H1 (cell line): Measurements from ENCODE around the gene MAPK8IP3. TPM values are rescaled to one million over a fixed set of nuclear protein-coding genes. Genes with fewer than 3 reads are reported as not detected.

Source experiments
- ASH2L ChIP-seq: fragments of 200-600, 300-600 bp; sonication (generic); IDR thresholded peaks from one replicate; pipeline ENCODE4 v1.7.1; 2017; ENCODE audit warnings: low read length
- CREB1 ChIP-seq: IDR thresholded peaks from 2 replicates; pipeline ENCODE4 v1.6.1; 2012; ENCODE audit warnings: inconsistent platforms
- GTF2F1 ChIP-seq: IDR thresholded peaks from 2 replicates; pipeline ENCODE4 v1.6.1; 2012; ENCODE audit warnings: low read depth, low read length, improper control_type of control experiment, borderline replicate concordance
- RBBP5 ChIP-seq: IDR thresholded peaks from 2 replicates; pipeline ENCODE4 v1.7.1; 2012; ENCODE audit warnings: low read depth, mild to moderate bottlenecking, inconsistent platforms, low read length, moderate library complexity, borderline replicate concordance
- RNF2 ChIP-seq: fragments of 200-900, 300-1000 bp; sonication (generic); IDR thresholded peaks from 2 replicates; pipeline ENCODE4 v1.7.1; 2016; ENCODE audit warnings: borderline replicate concordance, low read depth, mild to moderate bottlenecking, antibody characterized with exemption, low read length; ENCODE audit not compliant: poor library complexity, severe bottlenecking; ENCODE audit errors: missing control alignments
- SAP30 ChIP-seq: fragments of 300-600 bp; sonication (generic); IDR thresholded peaks from 2 replicates; pipeline ENCODE4 v1.7.1; 2012; ENCODE audit warnings: low read length, moderate library complexity, mild to moderate bottlenecking, inconsistent platforms; ENCODE audit not compliant: insufficient read depth, insufficient replicate concordance
- SIN3A ChIP-seq, 2 experiments: IDR thresholded peaks in 1 of 2; conservative IDR thresholded peaks in 1 of 2; 2 replicates each; pipeline ENCODE4 v1.6.1; 2011 to 2012; ENCODE audit warnings: low read length in 2 of 2, improper control_type of control experiment in 1 of 2, low read depth in 1 of 2, mild to moderate bottlenecking in 1 of 2
- SIX5 ChIP-seq: IDR thresholded peaks from 2 replicates; pipeline ENCODE4 v1.6.1; 2011; ENCODE audit warnings: mild to moderate bottlenecking, low read depth, low read length
- TAF1 ChIP-seq: IDR thresholded peaks from 2 replicates; pipeline ENCODE4 v1.6.1; 2011; ENCODE audit warnings: mild to moderate bottlenecking, low read depth, low read length
- TEAD4 ChIP-seq: IDR thresholded peaks from 2 replicates; pipeline ENCODE4 v1.6.1; 2012; ENCODE audit warnings: low read depth, low read length, inconsistent platforms, mixed read lengths
- polyA plus RNA-seq, 7 experiments: library from polyadenylated mRNA; depleted of rRNA in 3 of 7; stranded (reverse) in 5 of 7; unstranded in 2 of 7; fragments of >200 nt in 5 of 7; fragments of 200-250 nt in 2 of 7; gene quantifications; 1 replicate in 5 of 7; 2 replicates in 1 of 7; 4 replicates in 1 of 7; pipeline versions ENCODE4 v1.2.1 to v1.2.3, GENCODE V29; 2011 to 2013; ENCODE audit warnings: missing spikeins in 2 of 7, mixed read lengths in 2 of 7
- total RNA-seq: library from RNA; stranded (reverse); fragmentation: NEBNext Ultra II Directional; extraction: Animal tissue kit (Norgen Biotek cat#: 25700); gene quantifications from 2 replicates; pipeline ENCODE4 v1.2.1, GENCODE V29; 2021
- TF ChIP-seq, protein P1 (sequence below): fragments of 300-600 bp; sonication (generic); IDR thresholded peaks from 2 replicates; pipeline ENCODE4 v1.7.1; 2012; ENCODE audit warnings: low read length, moderate library complexity, mild to moderate bottlenecking, inconsistent platforms; ENCODE audit not compliant: insufficient replicate concordance

MAPK8IP3 gene
- total and polyA plus RNA-seq, 2 of the 8 experiments (the other 6 are each of a cell fraction or from before 2014, with no cell fraction given): 16.9 to 43.4 TPM

DNA sequence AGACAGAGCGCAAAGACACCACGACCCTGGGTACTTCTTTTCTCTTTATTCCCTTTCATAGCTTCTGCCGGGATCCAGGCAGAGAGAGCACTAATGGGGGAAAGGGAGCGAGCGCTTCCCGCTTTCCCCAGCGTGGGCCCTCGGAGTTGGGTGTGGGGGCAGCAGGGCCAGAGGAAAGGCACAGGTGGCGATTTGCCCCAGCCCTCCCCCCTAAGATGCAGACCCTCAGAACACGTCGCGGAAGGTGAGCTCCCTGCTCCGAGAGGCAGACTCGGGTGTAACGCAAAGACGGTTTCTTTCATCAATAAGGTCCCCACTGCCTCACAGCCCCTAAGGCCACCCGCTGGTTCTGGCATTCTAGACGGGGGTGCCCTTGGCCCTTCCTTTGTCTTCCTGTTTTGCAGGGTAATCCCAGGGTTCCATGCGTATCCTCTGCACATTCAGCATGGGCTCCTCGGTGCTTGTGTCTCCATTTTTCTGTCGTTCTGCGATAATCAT, 65.9 kb downstream of the MAPK8IP3 start (continued):
- TF ChIP-seq, protein P1, sequence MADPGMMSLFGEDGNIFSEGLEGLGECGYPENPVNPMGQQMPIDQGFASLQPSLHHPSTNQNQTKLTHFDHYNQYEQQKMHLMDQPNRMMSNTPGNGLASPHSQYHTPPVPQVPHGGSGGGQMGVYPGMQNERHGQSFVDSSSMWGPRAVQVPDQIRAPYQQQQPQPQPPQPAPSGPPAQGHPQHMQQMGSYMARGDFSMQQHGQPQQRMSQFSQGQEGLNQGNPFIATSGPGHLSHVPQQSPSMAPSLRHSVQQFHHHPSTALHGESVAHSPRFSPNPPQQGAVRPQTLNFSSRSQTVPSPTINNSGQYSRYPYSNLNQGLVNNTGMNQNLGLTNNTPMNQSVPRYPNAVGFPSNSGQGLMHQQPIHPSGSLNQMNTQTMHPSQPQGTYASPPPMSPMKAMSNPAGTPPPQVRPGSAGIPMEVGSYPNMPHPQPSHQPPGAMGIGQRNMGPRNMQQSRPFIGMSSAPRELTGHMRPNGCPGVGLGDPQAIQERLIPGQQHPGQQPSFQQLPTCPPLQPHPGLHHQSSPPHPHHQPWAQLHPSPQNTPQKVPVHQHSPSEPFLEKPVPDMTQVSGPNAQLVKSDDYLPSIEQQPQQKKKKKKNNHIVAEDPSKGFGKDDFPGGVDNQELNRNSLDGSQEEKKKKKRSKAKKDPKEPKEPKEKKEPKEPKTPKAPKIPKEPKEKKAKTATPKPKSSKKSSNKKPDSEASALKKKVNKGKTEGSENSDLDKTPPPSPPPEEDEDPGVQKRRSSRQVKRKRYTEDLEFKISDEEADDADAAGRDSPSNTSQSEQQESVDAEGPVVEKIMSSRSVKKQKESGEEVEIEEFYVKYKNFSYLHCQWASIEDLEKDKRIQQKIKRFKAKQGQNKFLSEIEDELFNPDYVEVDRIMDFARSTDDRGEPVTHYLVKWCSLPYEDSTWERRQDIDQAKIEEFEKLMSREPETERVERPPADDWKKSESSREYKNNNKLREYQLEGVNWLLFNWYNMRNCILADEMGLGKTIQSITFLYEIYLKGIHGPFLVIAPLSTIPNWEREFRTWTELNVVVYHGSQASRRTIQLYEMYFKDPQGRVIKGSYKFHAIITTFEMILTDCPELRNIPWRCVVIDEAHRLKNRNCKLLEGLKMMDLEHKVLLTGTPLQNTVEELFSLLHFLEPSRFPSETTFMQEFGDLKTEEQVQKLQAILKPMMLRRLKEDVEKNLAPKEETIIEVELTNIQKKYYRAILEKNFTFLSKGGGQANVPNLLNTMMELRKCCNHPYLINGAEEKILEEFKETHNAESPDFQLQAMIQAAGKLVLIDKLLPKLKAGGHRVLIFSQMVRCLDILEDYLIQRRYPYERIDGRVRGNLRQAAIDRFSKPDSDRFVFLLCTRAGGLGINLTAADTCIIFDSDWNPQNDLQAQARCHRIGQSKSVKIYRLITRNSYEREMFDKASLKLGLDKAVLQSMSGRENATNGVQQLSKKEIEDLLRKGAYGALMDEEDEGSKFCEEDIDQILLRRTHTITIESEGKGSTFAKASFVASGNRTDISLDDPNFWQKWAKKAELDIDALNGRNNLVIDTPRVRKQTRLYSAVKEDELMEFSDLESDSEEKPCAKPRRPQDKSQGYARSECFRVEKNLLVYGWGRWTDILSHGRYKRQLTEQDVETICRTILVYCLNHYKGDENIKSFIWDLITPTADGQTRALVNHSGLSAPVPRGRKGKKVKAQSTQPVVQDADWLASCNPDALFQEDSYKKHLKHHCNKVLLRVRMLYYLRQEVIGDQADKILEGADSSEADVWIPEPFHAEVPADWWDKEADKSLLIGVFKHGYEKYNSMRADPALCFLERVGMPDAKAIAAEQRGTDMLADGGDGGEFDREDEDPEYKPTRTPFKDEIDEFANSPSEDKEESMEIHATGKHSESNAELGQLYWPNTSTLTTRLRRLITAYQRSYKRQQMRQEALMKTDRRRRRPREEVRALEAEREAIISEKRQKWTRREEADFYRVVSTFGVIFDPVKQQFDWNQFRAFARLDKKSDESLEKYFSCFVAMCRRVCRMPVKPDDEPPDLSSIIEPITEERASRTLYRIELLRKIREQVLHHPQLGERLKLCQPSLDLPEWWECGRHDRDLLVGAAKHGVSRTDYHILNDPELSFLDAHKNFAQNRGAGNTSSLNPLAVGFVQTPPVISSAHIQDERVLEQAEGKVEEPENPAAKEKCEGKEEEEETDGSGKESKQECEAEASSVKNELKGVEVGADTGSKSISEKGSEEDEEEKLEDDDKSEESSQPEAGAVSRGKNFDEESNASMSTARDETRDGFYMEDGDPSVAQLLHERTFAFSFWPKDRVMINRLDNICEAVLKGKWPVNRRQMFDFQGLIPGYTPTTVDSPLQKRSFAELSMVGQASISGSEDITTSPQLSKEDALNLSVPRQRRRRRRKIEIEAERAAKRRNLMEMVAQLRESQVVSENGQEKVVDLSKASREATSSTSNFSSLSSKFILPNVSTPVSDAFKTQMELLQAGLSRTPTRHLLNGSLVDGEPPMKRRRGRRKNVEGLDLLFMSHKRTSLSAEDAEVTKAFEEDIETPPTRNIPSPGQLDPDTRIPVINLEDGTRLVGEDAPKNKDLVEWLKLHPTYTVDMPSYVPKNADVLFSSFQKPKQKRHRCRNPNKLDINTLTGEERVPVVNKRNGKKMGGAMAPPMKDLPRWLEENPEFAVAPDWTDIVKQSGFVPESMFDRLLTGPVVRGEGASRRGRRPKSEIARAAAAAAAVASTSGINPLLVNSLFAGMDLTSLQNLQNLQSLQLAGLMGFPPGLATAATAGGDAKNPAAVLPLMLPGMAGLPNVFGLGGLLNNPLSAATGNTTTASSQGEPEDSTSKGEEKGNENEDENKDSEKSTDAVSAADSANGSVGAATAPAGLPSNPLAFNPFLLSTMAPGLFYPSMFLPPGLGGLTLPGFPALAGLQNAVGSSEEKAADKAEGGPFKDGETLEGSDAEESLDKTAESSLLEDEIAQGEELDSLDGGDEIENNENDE: no peak
- TF ChIP-seq SAP30: peak; percentile 31
- TF ChIP-seq SIX5: no peak
- TF ChIP-seq SIN3A (conservative IDR thresholded peaks at IDR 0.05 in 1 of 2, IDR thresholded peaks at IDR 0.05 in 1 of 2; ENCODE audit: low read depth in 1 of 2, low read length in 2 of 2): peak in 1 of 2 experiments; percentile 65; a peak in 1 of 4 replicates
- 0 out of 2 replicates have a peak, but pooled peaks have one; percentile 1 for TF ChIP-seq CREB1
- TF ChIP-seq TAF1: peak; percentile 49; the same call in 1 of the 2 replicates
- no peak for TF ChIP-seq ASH2L
- 0 out of 2 replicates have a peak, but pooled peaks have one; percentile 31 for TF ChIP-seq RBBP5
- no peak for TF ChIP-seq GTF2F1
- TF ChIP-seq RNF2: no peak
- TF ChIP-seq TEAD4: 0 out of 2 replicates have a peak, but pooled peaks have one; percentile 57
